IMR-90 (cell line): ENCODE data around the gene TMEM37. TPM values are rescaled to one million over a fixed set of nuclear protein-coding genes. Genes with fewer than 3 reads are reported as not detected.

ENCODE experiments used
- ATAC-seq: fragments of 200-7000 bp; cut with Tn5 transposase; 2 replicates; pipeline ENCODE4 v1.9.1; 2020; ENCODE audit warnings: low read depth, mild to moderate bottlenecking, moderate library complexity
- BruUV-seq: library from RNA; stranded (reverse); fragments of 400-500 nt; replicated peaks from 2 replicates; lab custom pipeline; 2021; lab: Mats Ljungman, UMichigan
- CTCF ChIA-PET: fragments of 300-600 bp; formaldehyde crosslinking; extraction: SDS; loops from one replicate; lab custom pipeline; 2021; ENCODE audit warnings: antibody characterized with exemption; lab: Yijun Ruan, JAX
- POLR2A ChIA-PET: fragments of 300-600 bp; sonication (Branson Sonifier 250); formaldehyde crosslinking; loops from one replicate; lab custom pipeline; 2022; ENCODE audit warnings: antibody characterized with exemption; ENCODE audit not compliant: unreplicated experiment; lab: Charles Lee
- DNase-seq: peaks from one replicate; pipeline ENCODE4 v3.0.0; 2013
- H2AFZ ChIP-seq: replicated peaks from 2 replicates; pipeline ENCODE3; 2013; ENCODE audit warnings: low read length, mild to moderate bottlenecking; ENCODE audit not compliant: poor library complexity
- H2AK5ac ChIP-seq: 2 replicates; pipeline ENCODE4 v1.6.1; 2013; ENCODE audit warnings: low read depth, low read length, inconsistent platforms
- H2AK9ac ChIP-seq: replicated peaks from 2 replicates; pipeline ENCODE3; 2013; ENCODE audit warnings: mild to moderate bottlenecking, low read depth, low read length, moderate library complexity; ENCODE audit not compliant: poor library complexity
- H2BK120ac ChIP-seq: 2 replicates; pipeline ENCODE4 v1.6.1; 2013; ENCODE audit warnings: low read depth, low read length, inconsistent platforms
- H2BK15ac ChIP-seq: 3 replicates; pipeline ENCODE4 v1.6.1; 2013; ENCODE audit warnings: low read depth, low read length, inconsistent platforms
- H2BK20ac ChIP-seq: 2 replicates; pipeline ENCODE4 v1.6.1; 2013; ENCODE audit warnings: low read depth, mild to moderate bottlenecking, inconsistent platforms, low read length, moderate library complexity
- H2BK5ac ChIP-seq: 2 replicates; pipeline ENCODE4 v1.6.1; 2013; ENCODE audit warnings: mild to moderate bottlenecking, low read depth, low read length, inconsistent platforms; ENCODE audit not compliant: poor library complexity, severe bottlenecking
- H3K14ac ChIP-seq: replicated peaks from 2 replicates; pipeline ENCODE4 v1.6.1; 2013; ENCODE audit warnings: low read depth, low read length, inconsistent platforms
- H3K18ac ChIP-seq: 2 replicates; pipeline ENCODE4 v1.6.1; 2013; ENCODE audit warnings: low read depth, low read length, control low read depth
- H3K23ac ChIP-seq: 2 replicates; pipeline ENCODE4 v1.6.1; 2013; ENCODE audit warnings: low read depth, low read length, inconsistent platforms
- H3K27ac ChIP-seq: 2 replicates; pipeline ENCODE4 v1.5.1; 2013; ENCODE audit warnings: mild to moderate bottlenecking, control low read depth, low read length; ENCODE audit not compliant: insufficient read depth
- H3K27me3 ChIP-seq: 2 replicates; pipeline ENCODE4 v1.6.1; 2013; ENCODE audit warnings: low read length; ENCODE audit not compliant: control insufficient read depth, insufficient read depth
- H3K36me3 ChIP-seq: 2 replicates; pipeline ENCODE4 v1.6.1; 2013; ENCODE audit warnings: low read length, mixed read lengths; ENCODE audit not compliant: control insufficient read depth, insufficient read depth
- H3K4ac ChIP-seq: 2 replicates; pipeline ENCODE4 v1.6.1; 2013; ENCODE audit warnings: low read depth, low read length, inconsistent platforms
- H3K4me1 ChIP-seq: 2 replicates; pipeline ENCODE4 v1.6.1; 2013; ENCODE audit warnings: low read length, mixed read lengths; ENCODE audit not compliant: control insufficient read depth, insufficient read depth
- H3K4me2 ChIP-seq: 2 replicates; pipeline ENCODE4 v1.6.1; 2013; ENCODE audit warnings: low read depth, mild to moderate bottlenecking, control low read depth, low read length, moderate library complexity
- H3K4me3 ChIP-seq: 2 replicates; pipeline ENCODE4 v1.5.1; 2013; ENCODE audit warnings: low read depth, mild to moderate bottlenecking, control low read depth, low read length, moderate library complexity; ENCODE audit not compliant: insufficient read depth
- H3K56ac ChIP-seq: 2 replicates; pipeline ENCODE4 v1.6.1; 2013; ENCODE audit warnings: low read length, inconsistent platforms; ENCODE audit not compliant: insufficient read depth; ENCODE audit errors: extremely low read depth
- H3K79me1 ChIP-seq, 2 experiments: 2 replicates each; pipeline ENCODE4 v1.6.1; 2013; ENCODE audit warnings: low read length in 2 of 2, inconsistent platforms in 1 of 2, low read depth in 1 of 2
- H3K9ac ChIP-seq: 2 replicates; pipeline ENCODE4 v1.6.1; 2013; ENCODE audit warnings: low read depth, low read length, control low read depth
- H3K9me1 ChIP-seq: 2 replicates; pipeline ENCODE4 v1.6.1; 2013; ENCODE audit warnings: low read length, inconsistent platforms; ENCODE audit not compliant: insufficient read depth
- H3K9me3 ChIP-seq: 2 replicates; pipeline ENCODE4 v1.6.1; 2013; ENCODE audit warnings: low read length; ENCODE audit not compliant: control insufficient read depth, insufficient read depth
- H4K20me1 ChIP-seq: 2 replicates; pipeline ENCODE4 v1.6.1; 2013; ENCODE audit warnings: low read length, inconsistent platforms; ENCODE audit not compliant: insufficient read depth
- H4K5ac ChIP-seq: 2 replicates; pipeline ENCODE4 v1.6.1; 2013; ENCODE audit warnings: mild to moderate bottlenecking, low read depth, low read length, control low read depth
- H4K8ac ChIP-seq, 2 experiments: 2 replicates each; pipeline ENCODE4 v1.6.1; 2013; ENCODE audit warnings: low read depth in 2 of 2, low read length in 2 of 2, control low read depth in 1 of 2, inconsistent platforms in 1 of 2
- H4K91ac ChIP-seq: 2 replicates; pipeline ENCODE4 v1.6.1; 2013; ENCODE audit warnings: low read depth, low read length, inconsistent platforms; ENCODE audit not compliant: insufficient read depth
- BHLHE40 ChIP-seq: fragments of 150-350 bp; IDR thresholded peaks from 2 replicates; pipeline ENCODE4 v1.6.1; 2016; ENCODE audit warnings: mild to moderate bottlenecking, low read depth, low read length
- CEBPB ChIP-seq: IDR thresholded peaks from 2 replicates; pipeline ENCODE4 v1.6.1; 2012; ENCODE audit warnings: low read depth, low read length, improper control_type of control experiment
- CHD1 ChIP-seq: IDR thresholded peaks from 2 replicates; pipeline ENCODE4 v1.6.1; 2012; ENCODE audit warnings: low read depth, low read length, improper control_type of control experiment
- FOS ChIP-seq: fragments of 150-350 bp; IDR thresholded peaks from 2 replicates; pipeline ENCODE4 v1.6.1; 2016; ENCODE audit warnings: low read depth, low read length
- MAFK ChIP-seq: IDR thresholded peaks from 2 replicates; pipeline ENCODE4 v1.6.1; 2012; ENCODE audit warnings: low read depth, low read length, improper control_type of control experiment
- MAZ ChIP-seq: IDR thresholded peaks from 2 replicates; pipeline ENCODE4 v1.6.1; 2012; ENCODE audit warnings: low read depth, mild to moderate bottlenecking, low read length, improper control_type of control experiment, moderate library complexity, borderline replicate concordance
- MXI1 ChIP-seq: IDR thresholded peaks from 2 replicates; pipeline ENCODE4 v1.6.1; 2012; ENCODE audit warnings: low read depth, mild to moderate bottlenecking, low read length, moderate library complexity, borderline replicate concordance
- RAD21 ChIP-seq: IDR thresholded peaks from 2 replicates; pipeline ENCODE4 v1.6.1; 2012; ENCODE audit warnings: low read length, improper control_type of control experiment
- RCOR1 ChIP-seq: IDR thresholded peaks from 2 replicates; pipeline ENCODE4 v1.6.1; 2012; ENCODE audit warnings: mild to moderate bottlenecking, low read length, improper control_type of control experiment; ENCODE audit not compliant: insufficient replicate concordance
- WGBS, 2 experiments: methylation state at CpG; one replicate each; pipeline versions ENCODE4 v1.1.5 to v1.1.7; 2013; ENCODE audit warnings: missing lambda C conversion rate in 2 of 2; ENCODE audit not compliant: insufficient read length in 1 of 2; ENCODE audit errors: extremely low coverage in 2 of 2; 5-methylcytosine and 5-hydroxymethylcytosine counted together
- dilution Hi-C: fragments of 300-500 bp; cut with HindIII; formaldehyde crosslinking; loops from one replicate; pipeline ENCODE4 v1.14.3; 2018; ENCODE audit warnings: low sequenced_read_pairs; ENCODE audit not compliant: unreplicated experiment
- in situ Hi-C: fragments of 300-500 bp; cut with MboI; formaldehyde crosslinking; loops from 3 replicates; pipeline ENCODE4 v1.14.3; 2019; ENCODE audit warnings: low sequenced_read_pairs, inconsistent platforms, mixed read lengths
- intact Hi-C: fragments of 100-400 bp; cut with micrococcal nuclease; formaldehyde crosslinking; loops from 2 replicates; pipeline ENCODE4 v1.10.0; 2022
- polyA plus RNA-seq, 3 experiments: library from polyadenylated mRNA; depleted of rRNA; stranded (reverse); fragments of >200 nt; gene quantifications; 2 replicates each; pipeline ENCODE4 v1.2.3, GENCODE V29; 2012; ENCODE audit warnings: low replicate concordance in 1 of 3
- total RNA-seq: library from RNA; depleted of rRNA; stranded (reverse); fragments of >200 nt; gene quantifications from 2 replicates; pipeline ENCODE4 v1.2.3, GENCODE V29; 2012
- TF ChIP-seq, protein P1 (sequence below): conservative IDR thresholded peaks from 2 replicates; pipeline ENCODE4 v1.5.1; 2012; ENCODE audit warnings: mild to moderate bottlenecking, low read depth, low read length, improper control_type of control experiment
- TF ChIP-seq, protein P2 (sequence below): fragments of 150-350 bp; IDR thresholded peaks from 2 replicates; pipeline ENCODE4 v1.6.1; 2017; ENCODE audit warnings: mild to moderate bottlenecking, antibody characterized with exemption, low read length, low read depth

Gene TMEM37
- total and polyA plus RNA-seq, 2 of the 4 experiments (the other 2 are of a cell fraction): under 0.01 to 0.39 TPM

DNA sequence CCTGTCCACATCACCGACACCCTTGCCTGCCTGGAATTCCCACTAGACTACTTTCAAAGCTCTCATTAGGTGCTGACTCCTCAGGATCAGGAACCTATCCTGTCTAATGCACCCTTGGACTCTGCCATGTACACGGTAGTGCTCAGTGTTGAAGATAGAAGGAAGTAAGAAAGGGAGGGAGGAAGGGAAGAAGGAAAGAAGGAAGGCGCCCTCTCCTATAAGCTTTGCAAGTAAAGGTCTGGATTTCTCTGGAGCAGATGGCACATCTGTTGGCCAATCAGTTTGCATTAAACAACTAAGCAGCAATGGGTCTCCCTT is 47.3 kb downstream of the TMEM37 start:
- POLR2A ChIA-PET: no interaction called here
- H3K9me3 ChIP-seq: no peaks in the 10 kb centered on the region

More for the DNA sequence above, 47.3 kb downstream of the TMEM37 start:
- Histone ChIP-seq H2BK20ac (no peak overlapping the region), H4K91ac (no peak overlapping the region), H3K4me1 (no peaks in the 10 kb centered on the region), H3K23ac (no peak overlapping the region), H2AFZ (no peak overlapping the region), H2BK15ac (no peak overlapping the region), H3K4ac (no peak overlapping the region), H2BK5ac (no peak overlapping the region), H2AK9ac (no peak overlapping the region), H3K4me2 (no peak overlapping the region), H4K8ac (no peak overlapping the region), H3K4me3 (no peak overlapping the region), H3K27me3 (peaks cover 27% of the 10 kb centered on the region), H3K79me1 (no peaks in the 10 kb centered on the region), H2BK120ac (no peak overlapping the region), H3K18ac (no peak overlapping the region), H4K5ac (no peak overlapping the region), H3K9ac (no peak overlapping the region), H4K20me1 (no peaks in the 10 kb centered on the region), H3K36me3 (no peaks in the 10 kb centered on the region), H3K9me1 (no peaks in the 10 kb centered on the region), H2AK5ac (no peak overlapping the region), H3K56ac (no peak overlapping the region), H3K14ac (no peak overlapping the region), H3K27ac (no peak overlapping the region)
- no TSS peak for BruUV-seq
- TF ChIP-seq, protein P1, sequence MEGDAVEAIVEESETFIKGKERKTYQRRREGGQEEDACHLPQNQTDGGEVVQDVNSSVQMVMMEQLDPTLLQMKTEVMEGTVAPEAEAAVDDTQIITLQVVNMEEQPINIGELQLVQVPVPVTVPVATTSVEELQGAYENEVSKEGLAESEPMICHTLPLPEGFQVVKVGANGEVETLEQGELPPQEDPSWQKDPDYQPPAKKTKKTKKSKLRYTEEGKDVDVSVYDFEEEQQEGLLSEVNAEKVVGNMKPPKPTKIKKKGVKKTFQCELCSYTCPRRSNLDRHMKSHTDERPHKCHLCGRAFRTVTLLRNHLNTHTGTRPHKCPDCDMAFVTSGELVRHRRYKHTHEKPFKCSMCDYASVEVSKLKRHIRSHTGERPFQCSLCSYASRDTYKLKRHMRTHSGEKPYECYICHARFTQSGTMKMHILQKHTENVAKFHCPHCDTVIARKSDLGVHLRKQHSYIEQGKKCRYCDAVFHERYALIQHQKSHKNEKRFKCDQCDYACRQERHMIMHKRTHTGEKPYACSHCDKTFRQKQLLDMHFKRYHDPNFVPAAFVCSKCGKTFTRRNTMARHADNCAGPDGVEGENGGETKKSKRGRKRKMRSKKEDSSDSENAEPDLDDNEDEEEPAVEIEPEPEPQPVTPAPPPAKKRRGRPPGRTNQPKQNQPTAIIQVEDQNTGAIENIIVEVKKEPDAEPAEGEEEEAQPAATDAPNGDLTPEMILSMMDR: no peak
- TF ChIP-seq BHLHE40 (no peak), FOS (no peak), MAZ (no peak), CEBPB (no peak), CHD1 (no peak), RAD21 (no peak), MXI1 (no peak), MAFK (no peak), RCOR1 (no peak)
- TF ChIP-seq, protein P2, sequence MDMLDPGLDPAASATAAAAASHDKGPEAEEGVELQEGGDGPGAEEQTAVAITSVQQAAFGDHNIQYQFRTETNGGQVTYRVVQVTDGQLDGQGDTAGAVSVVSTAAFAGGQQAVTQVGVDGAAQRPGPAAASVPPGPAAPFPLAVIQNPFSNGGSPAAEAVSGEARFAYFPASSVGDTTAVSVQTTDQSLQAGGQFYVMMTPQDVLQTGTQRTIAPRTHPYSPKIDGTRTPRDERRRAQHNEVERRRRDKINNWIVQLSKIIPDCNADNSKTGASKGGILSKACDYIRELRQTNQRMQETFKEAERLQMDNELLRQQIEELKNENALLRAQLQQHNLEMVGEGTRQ: no peak
- ATAC-seq: no peak
- no peak for DNase-seq
- dilution Hi-C loops (no loop called here), in situ Hi-C loops (no loop called here), intact Hi-C loops (loop anchor here (5.0 kb wide), 2 partner anchors 467 to 597 kb away; no protein-coding TSS in a partner anchor)
- CTCF ChIA-PET: interaction anchor here (0.6 to 1.0 kb wide), 2 partner anchors 67 to 597 kb away, joined by 3 to 6 read pairs; no protein-coding TSS in a partner anchor
- WGBS, 2 experiments: no CpG with 5 or more reads among the region's 3 CpGs
